ENCODE results near the gene PPP5C. TPM values are rescaled to one million over a fixed set of nuclear protein-coding genes. Genes with fewer than 3 reads are reported as not detected.
"Not testable (repeated sequence)": the region's sequence is repeated elsewhere in the genome, so short reads cannot be mapped to it uniquely, and the experiment has no call there.

PPP5C gene
- total RNA-seq, 1 donor from 2014 or later, result 31.3 TPM

DNA sequence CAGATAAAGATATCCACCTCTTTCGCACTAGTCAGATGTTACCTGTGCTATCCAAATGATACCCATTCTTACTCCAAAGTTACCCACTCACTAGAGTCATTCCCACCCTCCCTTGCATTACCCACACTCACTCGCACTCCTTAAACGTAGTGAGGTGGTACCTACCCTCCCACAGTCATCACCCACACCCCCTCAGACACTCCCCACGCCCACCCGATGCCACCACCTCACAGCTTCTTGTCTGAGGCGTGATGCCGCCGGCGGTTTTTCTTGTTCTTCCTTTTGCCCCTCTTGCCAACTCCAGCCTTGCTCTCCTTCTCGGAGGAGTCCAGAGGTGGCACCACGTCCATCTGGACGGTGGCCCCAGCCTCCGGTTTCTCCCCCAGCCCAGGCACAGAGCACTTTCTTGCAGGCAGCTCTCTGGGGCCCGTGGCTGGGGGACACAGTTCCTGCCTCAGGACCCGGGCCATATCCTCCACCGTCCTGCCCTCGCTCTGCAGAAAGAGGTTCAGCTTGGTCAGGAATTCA, 80.7 kb downstream of the PPP5C start:
- DNase-seq (ENCODE audit: low read depth) (no peak), FAIRE-seq (no peak)
- no peaks in the 10 kb centered on the region for H3K36me3 ChIP-seq (ENCODE audit: control insufficient read depth, insufficient read depth, low read length)
- TF ChIP-seq, protein P1, sequence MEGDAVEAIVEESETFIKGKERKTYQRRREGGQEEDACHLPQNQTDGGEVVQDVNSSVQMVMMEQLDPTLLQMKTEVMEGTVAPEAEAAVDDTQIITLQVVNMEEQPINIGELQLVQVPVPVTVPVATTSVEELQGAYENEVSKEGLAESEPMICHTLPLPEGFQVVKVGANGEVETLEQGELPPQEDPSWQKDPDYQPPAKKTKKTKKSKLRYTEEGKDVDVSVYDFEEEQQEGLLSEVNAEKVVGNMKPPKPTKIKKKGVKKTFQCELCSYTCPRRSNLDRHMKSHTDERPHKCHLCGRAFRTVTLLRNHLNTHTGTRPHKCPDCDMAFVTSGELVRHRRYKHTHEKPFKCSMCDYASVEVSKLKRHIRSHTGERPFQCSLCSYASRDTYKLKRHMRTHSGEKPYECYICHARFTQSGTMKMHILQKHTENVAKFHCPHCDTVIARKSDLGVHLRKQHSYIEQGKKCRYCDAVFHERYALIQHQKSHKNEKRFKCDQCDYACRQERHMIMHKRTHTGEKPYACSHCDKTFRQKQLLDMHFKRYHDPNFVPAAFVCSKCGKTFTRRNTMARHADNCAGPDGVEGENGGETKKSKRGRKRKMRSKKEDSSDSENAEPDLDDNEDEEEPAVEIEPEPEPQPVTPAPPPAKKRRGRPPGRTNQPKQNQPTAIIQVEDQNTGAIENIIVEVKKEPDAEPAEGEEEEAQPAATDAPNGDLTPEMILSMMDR (IDR thresholded peaks at IDR 0.05; ENCODE audit: insufficient read depth, low read length, severe bottlenecking), result no peak
- H3K27me3 ChIP-seq (ENCODE audit: control insufficient read depth, insufficient read depth, low read length), result no peaks in the 10 kb centered on the region
- H3K4me3 ChIP-seq (ENCODE audit: low read depth, low read length), result no peak overlapping the region

- no peak for FAIRE-seq
- H3K4me3 ChIP-seq (ENCODE audit: low read depth, low read length), result no peak within 1 kb of the TSS
- TF ChIP-seq, protein P1 (IDR thresholded peaks at IDR 0.05; ENCODE audit: insufficient read depth, low read length, severe bottlenecking), result no peak
These were observed 81.6 kb downstream of the PPP5C start, which contains the start of gene PNMA8C for GRCh38 chr19:46428239-46429135. PNMA8C (minus strand) TSS chr19:46428936; CDS start chr19:46428359, 577 bp downstream.

DNA sequence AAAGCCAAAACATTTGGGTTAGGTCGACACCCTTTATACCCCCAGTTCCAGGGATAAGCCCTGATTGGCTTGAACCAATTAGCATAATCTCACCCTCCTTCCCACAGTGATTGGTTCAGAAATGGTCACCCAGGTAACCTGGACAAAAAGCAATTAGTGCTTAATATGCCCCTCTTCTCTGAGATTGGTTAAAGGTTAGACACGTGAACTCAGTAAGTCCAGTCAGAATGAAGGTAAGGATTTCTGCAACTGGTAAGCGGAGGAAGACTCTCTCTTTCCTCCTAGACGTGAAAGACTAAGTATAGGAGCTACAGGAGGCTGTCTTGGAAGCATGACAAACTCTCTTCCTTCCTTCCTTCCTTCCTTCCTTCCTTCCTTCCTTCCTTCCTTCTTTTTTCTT, 83.1 kb downstream of the PPP5C start:
- FAIRE-seq (no peak), DNase-seq (ENCODE audit: low read depth) (no peak)
- Histone ChIP-seq H3K27me3 (ENCODE audit: control insufficient read depth, insufficient read depth, low read length) (no peaks in the 10 kb centered on the region), H3K4me3 (ENCODE audit: low read depth, low read length) (no peak overlapping the region), H3K36me3 (ENCODE audit: control insufficient read depth, insufficient read depth, low read length) (no peaks in the 10 kb centered on the region)
- TF ChIP-seq, protein P1 (IDR thresholded peaks at IDR 0.05; ENCODE audit: insufficient read depth, low read length, severe bottlenecking), result no peak

More at GRCh38 chr19:46428239-46429135, 81.6 kb downstream of the PPP5C start, which contains the start of gene PNMA8C:
- Histone ChIP-seq H3K36me3 (ENCODE audit: control insufficient read depth, insufficient read depth, low read length) (no peaks in the 10 kb centered on the region), H3K27me3 (ENCODE audit: control insufficient read depth, insufficient read depth, low read length) (no peaks in the 10 kb centered on the region)
- no peak for DNase-seq (ENCODE audit: low read depth)

DNA sequence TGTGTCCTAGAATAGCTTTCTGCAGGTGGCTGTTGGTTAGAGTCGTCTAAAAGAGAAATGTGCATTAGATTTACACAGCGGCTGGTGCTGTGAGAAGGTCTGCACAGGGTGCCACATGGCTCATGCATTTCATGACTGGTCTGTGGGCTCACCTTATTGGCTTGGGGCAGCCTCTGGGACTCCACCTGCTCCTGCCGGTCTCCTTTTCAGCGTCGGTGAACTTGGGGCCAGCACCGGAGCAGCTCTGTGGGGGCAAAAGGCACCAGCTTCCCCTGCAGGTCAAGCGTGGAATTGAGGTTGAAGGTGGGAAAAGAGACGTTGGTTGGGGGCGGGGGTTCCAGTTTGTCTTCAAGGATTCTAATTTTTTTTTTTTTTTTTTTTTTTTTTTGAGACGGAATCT, 84.9 kb downstream of the PPP5C start:
- no peaks in the 10 kb centered on the region for H3K27me3 ChIP-seq (ENCODE audit: control insufficient read depth, insufficient read depth, low read length)
- TF ChIP-seq, protein P1 (IDR thresholded peaks at IDR 0.05; ENCODE audit: insufficient read depth, low read length, severe bottlenecking), result no peak
- no peaks in the 10 kb centered on the region for H3K36me3 ChIP-seq (ENCODE audit: control insufficient read depth, insufficient read depth, low read length)
- no peak for DNase-seq (ENCODE audit: low read depth)
- no peak for FAIRE-seq
- H3K4me3 ChIP-seq (ENCODE audit: low read depth, low read length), result no peak overlapping the region

- DNase-seq (ENCODE audit: low read depth); FAIRE-seq; H3K27me3 ChIP-seq (ENCODE audit: control insufficient read depth, insufficient read depth, low read length); H3K4me3 ChIP-seq (ENCODE audit: low read depth, low read length); H3K36me3 ChIP-seq (ENCODE audit: control insufficient read depth, insufficient read depth, low read length): not testable (repeated sequence)
These were observed 86.6 kb downstream of the PPP5C start for GRCh38 chr19:46433470-46433869.

GRCh38 chr19:46435009-46435408, 88.1 kb downstream of the PPP5C start:
- DNase-seq (ENCODE audit: low read depth) (no peak), FAIRE-seq (no peak)
- Histone ChIP-seq H3K4me3 (ENCODE audit: low read depth, low read length) (no peak overlapping the region), H3K36me3 (ENCODE audit: control insufficient read depth, insufficient read depth, low read length) (no peaks in the 10 kb centered on the region), H3K27me3 (ENCODE audit: control insufficient read depth, insufficient read depth, low read length) (no peaks in the 10 kb centered on the region)
- TF ChIP-seq, protein P1 (IDR thresholded peaks at IDR 0.05; ENCODE audit: insufficient read depth, low read length, severe bottlenecking), result no peak

- not testable (repeated sequence) for H3K4me3 ChIP-seq (ENCODE audit: low read depth, low read length); H3K27me3 ChIP-seq (ENCODE audit: control insufficient read depth, insufficient read depth, low read length); DNase-seq (ENCODE audit: low read depth); FAIRE-seq; H3K36me3 ChIP-seq (ENCODE audit: control insufficient read depth, insufficient read depth, low read length)
These were observed 88.8 kb downstream of the PPP5C start for GRCh38 chr19:46435689-46436088.
